Stomach (tissue), 4 donors: ENCODE measurements around the gene EVL.

Experiments used
- CTCF ChIP-seq, 7 experiments: fragments of 450-650 bp in 4 of 7; fragments of 200-600 bp in 3 of 7; sonication (generic) in 3 of 7; IDR thresholded peaks; one replicate each; pipeline ENCODE4 v1.5.1; 2016 to 2019; ENCODE audit warnings: antibody characterized with exemption in 7 of 7, control low read depth in 2 of 7, mild to moderate bottlenecking in 1 of 7
- EP300 ChIP-seq: sonication (generic); formaldehyde crosslinking; IDR thresholded peaks from one replicate; pipeline ENCODE4 v1.6.1; 2017; ENCODE audit warnings: antibody characterized with exemption
- POLR2A ChIP-seq, 4 donors: fragments of 450-650 bp; IDR thresholded peaks; one replicate each; pipeline ENCODE4 v1.6.1; 2016; ENCODE audit warnings: antibody characterized with exemption in 4 of 4, control low read depth in 2 of 4, mild to moderate bottlenecking in 1 of 4, moderate library complexity in 1 of 4
- POLR2AphosphoS5 ChIP-seq, 3 donors: sonication (generic); formaldehyde crosslinking; IDR thresholded peaks; one replicate each; pipeline ENCODE4 v1.6.1; 2016; ENCODE audit warnings: antibody characterized with exemption in 3 of 3

- no peak for TF ChIP-seq CTCF (IDR thresholded peaks at IDR 0.05)
- TF ChIP-seq POLR2A (IDR thresholded peaks at IDR 0.05): no peak
- no peak for TF ChIP-seq EP300
- no peak for TF ChIP-seq POLR2AphosphoS5 (IDR thresholded peaks at IDR 0.05)
These were observed 32.9 kb downstream of the EVL start for GRCh38 chr14:100098171-100098570.
